Measurements from ENCODE around the gene EID2. TPM values are rescaled to one million over a fixed set of nuclear protein-coding genes. Genes with fewer than 3 reads are reported as not detected.

Gene EID2
- total RNA-seq, 4 donors from 2014 or later, result 7.5 to 10.0 (median 8.1) TPM

DNA sequence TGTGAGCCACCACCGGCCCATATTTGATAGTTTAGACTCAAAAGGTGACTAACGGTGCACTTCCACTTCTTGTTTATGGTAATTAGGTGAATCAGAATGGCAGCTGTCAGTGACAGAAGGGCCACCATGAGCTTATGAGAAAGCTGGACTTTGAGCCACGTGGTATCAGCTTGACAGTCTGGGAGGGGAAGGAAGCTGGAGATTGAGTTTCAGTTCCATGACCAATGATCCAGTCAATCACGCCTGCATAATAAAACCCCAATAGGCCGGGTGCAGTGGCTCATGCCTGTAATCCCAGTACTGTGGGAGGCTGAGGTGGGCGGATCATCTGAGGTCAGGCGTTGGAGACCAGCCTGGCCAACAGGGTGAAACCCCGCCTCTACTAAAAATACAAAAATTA, 15.5 kb downstream of the EID2 start:
- H3K36me3 ChIP-seq, result no peaks in the 10 kb centered on the region
- no peaks in the 10 kb centered on the region for H3K9me3 ChIP-seq
- 49% methylated on average over 8 of the region's 8 CpGs; no CpG with 5 or more reads in 1 of the 2 donors for WGBS, 2 donors (ENCODE audit: low coverage in 1 of 2)
- in situ Hi-C loops (cut with MboI; ENCODE audit: low pct_ligation_motif_present in 1 of 4, low pct_unique_long_range_greater_than_20kb in 1 of 4, low sequenced_read_pairs in 3 of 4) (no loop called here), intact Hi-C loops (cut with DNase I; ENCODE audit: low total_unique reads) (no loop called here)
- DNase-seq, result peak; percentile 34
- no peaks in the 10 kb centered on the region for H3K27me3 ChIP-seq
- peak overlapping the region in 1 of 4 donors; percentile 30 for H3K27ac ChIP-seq
- TF ChIP-seq POLR2A (IDR thresholded peaks at IDR 0.05) (no peak), EP300 (IDR thresholded peaks at IDR 0.05; ENCODE audit: low read depth) (no peak), POLR2AphosphoS5 (IDR thresholded peaks at IDR 0.05) (no peak)
- TF ChIP-seq, protein P1, sequence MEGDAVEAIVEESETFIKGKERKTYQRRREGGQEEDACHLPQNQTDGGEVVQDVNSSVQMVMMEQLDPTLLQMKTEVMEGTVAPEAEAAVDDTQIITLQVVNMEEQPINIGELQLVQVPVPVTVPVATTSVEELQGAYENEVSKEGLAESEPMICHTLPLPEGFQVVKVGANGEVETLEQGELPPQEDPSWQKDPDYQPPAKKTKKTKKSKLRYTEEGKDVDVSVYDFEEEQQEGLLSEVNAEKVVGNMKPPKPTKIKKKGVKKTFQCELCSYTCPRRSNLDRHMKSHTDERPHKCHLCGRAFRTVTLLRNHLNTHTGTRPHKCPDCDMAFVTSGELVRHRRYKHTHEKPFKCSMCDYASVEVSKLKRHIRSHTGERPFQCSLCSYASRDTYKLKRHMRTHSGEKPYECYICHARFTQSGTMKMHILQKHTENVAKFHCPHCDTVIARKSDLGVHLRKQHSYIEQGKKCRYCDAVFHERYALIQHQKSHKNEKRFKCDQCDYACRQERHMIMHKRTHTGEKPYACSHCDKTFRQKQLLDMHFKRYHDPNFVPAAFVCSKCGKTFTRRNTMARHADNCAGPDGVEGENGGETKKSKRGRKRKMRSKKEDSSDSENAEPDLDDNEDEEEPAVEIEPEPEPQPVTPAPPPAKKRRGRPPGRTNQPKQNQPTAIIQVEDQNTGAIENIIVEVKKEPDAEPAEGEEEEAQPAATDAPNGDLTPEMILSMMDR (IDR thresholded peaks at IDR 0.05), result no peak
- no peaks in the 10 kb centered on the region for H3K4me1 ChIP-seq
- no peak overlapping the region for H3K4me3 ChIP-seq

DNA sequence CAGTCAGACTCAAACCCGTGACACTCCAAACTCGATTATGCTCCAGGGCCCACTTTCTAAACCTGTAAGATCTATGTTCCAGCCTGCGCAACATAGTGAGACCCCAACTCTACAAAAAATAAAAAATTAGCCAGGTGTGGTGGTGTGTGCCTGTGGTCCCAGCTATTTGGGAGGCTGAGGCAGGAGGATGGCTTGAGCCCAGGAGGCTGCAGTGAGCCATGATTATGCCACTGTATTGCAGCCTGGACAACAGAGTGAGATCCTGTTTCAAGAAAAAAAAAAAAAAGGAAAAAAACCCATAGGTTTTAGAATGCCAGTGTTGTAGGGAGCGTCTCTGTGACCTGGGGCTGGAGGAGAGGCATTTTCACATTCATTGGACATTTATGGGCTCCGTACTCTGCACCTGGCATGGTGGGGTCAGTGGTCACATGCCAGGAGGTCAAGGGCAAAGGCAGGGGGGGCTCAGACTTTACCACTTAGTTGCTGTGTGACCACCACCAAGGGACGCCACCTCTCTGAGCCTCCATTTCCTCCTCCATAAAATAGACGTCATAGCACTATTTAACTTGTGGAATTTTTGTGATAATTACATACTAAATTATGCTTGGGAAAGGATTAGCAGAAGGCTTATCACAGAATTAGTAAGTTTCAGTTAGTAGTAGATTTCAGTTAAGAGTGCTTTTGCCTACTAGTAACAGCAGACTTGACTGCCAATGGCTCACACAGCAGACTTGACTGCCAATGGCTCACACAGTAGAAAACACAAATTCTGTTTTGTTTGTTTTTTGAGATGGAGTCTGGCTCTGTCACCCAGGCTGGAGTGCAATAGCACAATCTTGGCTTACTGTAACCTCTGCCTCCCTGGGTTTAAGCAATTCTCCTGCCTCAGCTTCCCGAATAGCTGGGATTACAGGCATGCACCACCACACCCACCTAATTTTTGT, 19.1 kb downstream of the EID2 start:
- TF ChIP-seq, protein P1 (IDR thresholded peaks at IDR 0.05), result no peak
- TF ChIP-seq POLR2AphosphoS5 (IDR thresholded peaks at IDR 0.05) (no peak), POLR2A (IDR thresholded peaks at IDR 0.05) (no peak), EP300 (IDR thresholded peaks at IDR 0.05; ENCODE audit: low read depth) (no peak)
- in situ Hi-C loops (cut with MboI; ENCODE audit: low pct_ligation_motif_present in 1 of 4, low pct_unique_long_range_greater_than_20kb in 1 of 4, low sequenced_read_pairs in 3 of 4), result no loop called here
- Histone ChIP-seq H3K27me3 (peaks cover 30% of the 10 kb centered on the region), H3K27ac (no peak overlapping the region), H3K36me3 (no peaks in the 10 kb centered on the region), H3K9me3 (no peaks in the 10 kb centered on the region), H3K4me3 (no peak overlapping the region), H3K4me1 (peaks cover 0 to 5% (median 1%) of the 10 kb centered on the region in 4 donors)
- DNase-seq, result no peak
- intact Hi-C loops (cut with DNase I; ENCODE audit: low total_unique reads), result no loop called here
- 74 to 85% methylated on average over 5 to 8 of the region's 8 CpGs for WGBS, 2 donors (ENCODE audit: low coverage in 1 of 2)

DNA sequence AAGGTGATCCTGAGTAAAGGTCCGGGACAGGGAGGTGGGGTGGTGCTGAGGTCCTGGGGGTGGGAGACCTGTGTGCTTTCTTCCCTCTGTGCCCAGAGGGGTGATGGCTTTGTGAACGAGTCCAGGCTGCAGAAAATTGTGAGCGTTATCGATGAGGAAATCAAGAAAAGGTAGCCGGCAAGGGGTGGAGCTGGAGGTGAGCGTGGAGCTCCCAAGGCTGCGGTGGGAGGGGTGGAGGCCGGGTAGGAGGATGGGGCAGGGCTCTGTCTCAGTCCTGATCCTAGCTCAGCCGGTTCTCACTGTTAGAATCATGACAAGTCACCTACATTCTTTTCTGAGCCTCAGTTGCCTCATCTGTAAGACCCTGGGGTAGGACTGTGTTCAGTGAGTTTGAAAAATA, 21.0 kb downstream of the EID2 start:
- 50 to 60% methylated on average over 2 to 9 of the region's 9 CpGs for WGBS, 2 donors (ENCODE audit: low coverage in 1 of 2)
- TF ChIP-seq EP300 (IDR thresholded peaks at IDR 0.05; ENCODE audit: low read depth) (no peak), POLR2AphosphoS5 (IDR thresholded peaks at IDR 0.05) (no peak), POLR2A (IDR thresholded peaks at IDR 0.05) (no peak)
- TF ChIP-seq, protein P1 (IDR thresholded peaks at IDR 0.05), result no peak
- H3K4me3 ChIP-seq, result no peak overlapping the region
- in situ Hi-C loops (cut with MboI; ENCODE audit: low pct_ligation_motif_present in 1 of 4, low pct_unique_long_range_greater_than_20kb in 1 of 4, low sequenced_read_pairs in 3 of 4) (no loop called here), intact Hi-C loops (cut with DNase I; ENCODE audit: low total_unique reads) (no loop called here)
- DNase-seq, result no peak
- no peak overlapping the region for H3K27ac ChIP-seq
- H3K4me1 ChIP-seq, result peaks cover 6 to 18% (median 14%) of the 10 kb centered on the region in 4 donors
- H3K36me3 ChIP-seq, result no peaks in the 10 kb centered on the region
- H3K27me3 ChIP-seq, result peaks cover 49% of the 10 kb centered on the region
- H3K9me3 ChIP-seq, result no peaks in the 10 kb centered on the region

DNA sequence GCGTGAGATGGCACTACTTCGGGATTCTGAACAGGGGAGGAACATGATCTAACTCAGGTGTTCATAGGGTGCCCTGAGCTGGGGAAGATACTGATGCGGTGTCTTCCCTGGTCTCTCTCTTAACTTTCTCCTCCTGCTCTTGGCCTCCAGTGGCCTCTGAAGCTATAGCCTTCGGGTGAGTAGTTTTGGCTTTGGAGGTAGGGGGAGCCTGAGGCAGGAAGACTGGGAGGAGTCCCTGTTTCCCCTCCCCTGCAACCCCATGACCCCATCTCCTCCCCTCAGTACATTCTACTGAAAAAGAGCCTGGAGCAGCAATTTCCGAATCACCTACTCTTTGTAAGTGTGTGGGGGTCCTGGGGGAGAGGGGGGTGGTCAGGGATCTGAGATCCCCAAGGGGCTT, 21.5 kb downstream of the EID2 start:
- intact Hi-C loops (cut with DNase I; ENCODE audit: low total_unique reads), result no loop called here
- Histone ChIP-seq H3K4me1 (peaks cover 6 to 18% (median 14%) of the 10 kb centered on the region in 4 donors), H3K36me3 (no peaks in the 10 kb centered on the region), H3K27ac (no peak overlapping the region), H3K27me3 (peaks cover 54% of the 10 kb centered on the region), H3K4me3 (no peak overlapping the region), H3K9me3 (no peaks in the 10 kb centered on the region)
- in situ Hi-C loops (cut with MboI; ENCODE audit: low pct_ligation_motif_present in 1 of 4, low pct_unique_long_range_greater_than_20kb in 1 of 4, low sequenced_read_pairs in 3 of 4), result no loop called here
- no peak for DNase-seq
- TF ChIP-seq EP300 (IDR thresholded peaks at IDR 0.05; ENCODE audit: low read depth) (no peak), POLR2AphosphoS5 (IDR thresholded peaks at IDR 0.05) (no peak), POLR2A (IDR thresholded peaks at IDR 0.05) (no peak)
- TF ChIP-seq, protein P1 (IDR thresholded peaks at IDR 0.05), result no peak
- 66 to 79% methylated on average over 3 to 5 of the region's 5 CpGs for WGBS, 2 donors (ENCODE audit: low coverage in 1 of 2)
